DND-41 (cell line): ENCODE measurements around the gene RUVBL1.

ENCODE experiments used
- CTCF ChIP-seq: IDR thresholded peaks from 2 replicates; pipeline ENCODE4 v1.5.1; 2012; ENCODE audit warnings: borderline replicate concordance, low read length, moderate library complexity, mild to moderate bottlenecking; ENCODE audit not compliant: poor library complexity, severe bottlenecking; ENCODE audit errors: extremely low read depth
- EZH2 ChIP-seq: IDR thresholded peaks from 3 replicates; pipeline ENCODE4 v1.6.1; 2012; ENCODE audit warnings: borderline replicate concordance, low read depth, mild to moderate bottlenecking, moderate library complexity, low read length, inconsistent platforms; ENCODE audit not compliant: severe bottlenecking

GRCh38 chr3:128168836-128169235 is 45.2 kb upstream of the RUVBL1 start:
- no peak for TF ChIP-seq CTCF
- no peak for TF ChIP-seq EZH2
